Activated T-helper 17 cell treated with anti-CD3 and anti-CD28 coated beads, Interleukin-2, amount 50 U/mL, for 72 hours (primary cell): ENCODE data around the gene WDR48. TPM values are rescaled to one million over a fixed set of nuclear protein-coding genes. Genes with fewer than 3 reads are reported as not detected.
A peak's percentile ranks its signal among the peaks of the same experiment; 100 is the strongest.

Experiments used
- ATAC-seq: fragments of 150-1000 bp; cut with Tn5 transposase; replicated peaks from 2 replicates; pipeline ENCODE4 v1.10.0; 2021; ENCODE audit warnings: mild to moderate bottlenecking, moderate library complexity
- H3K27ac Mint-ChIP-seq: one replicate; pipeline ENCODE4 v1.8.0; 2022; ENCODE audit warnings: mixed read lengths
- H3K27me3 Mint-ChIP-seq: one replicate; pipeline ENCODE4 v1.8.0; 2022; ENCODE audit warnings: mixed read lengths
- H3K36me3 Mint-ChIP-seq: one replicate; pipeline ENCODE4 v1.8.0; 2022; ENCODE audit warnings: low read depth, mild to moderate bottlenecking, mixed read lengths
- H3K4me1 Mint-ChIP-seq: one replicate; pipeline ENCODE4 v1.8.0; 2022; ENCODE audit warnings: mixed read lengths
- H3K4me3 Mint-ChIP-seq: one replicate; pipeline ENCODE4 v1.8.0; 2022; ENCODE audit warnings: mild to moderate bottlenecking, mixed read lengths
- H3K9me3 Mint-ChIP-seq: one replicate; pipeline ENCODE4 v1.8.0; 2022; ENCODE audit warnings: mixed read lengths
- total RNA-seq, 2 donors: library from RNA; stranded (reverse); gene quantifications; one replicate each; pipeline ENCODE4 v1.2.3, GENCODE V29; 2022

WDR48 gene
- total RNA-seq, 2 donors from 2014 or later = 56.6 to 81.1 TPM

- ATAC-seq = no peak
- Mint-ChIP-seq H3K36me3 (peaks cover 7% of the 10 kb centered on the region), H3K4me3 (no peak overlapping the region), H3K27ac (peak overlapping the region; percentile 44), H3K9me3 (no peaks in the 10 kb centered on the region), H3K27me3 (no peaks in the 10 kb centered on the region), H3K4me1 (peaks cover 15% of the 10 kb centered on the region)
These were observed 60.3 kb downstream of the WDR48 start for GRCh38 chr3:39112113-39112512.

- H3K4me3 Mint-ChIP-seq = no peak overlapping the region
- no peaks in the 10 kb centered on the region for H3K27me3 Mint-ChIP-seq
- no peak overlapping the region for H3K27ac Mint-ChIP-seq
- no peak for ATAC-seq
- peaks cover 7% of the 10 kb centered on the region for H3K36me3 Mint-ChIP-seq
- no peaks in the 10 kb centered on the region for H3K9me3 Mint-ChIP-seq
- H3K4me1 Mint-ChIP-seq = peaks cover 15% of the 10 kb centered on the region
These were observed 60.7 kb downstream of the WDR48 start for GRCh38 chr3:39112535-39112934.

GRCh38 chr3:39113291-39113690, 61.5 kb downstream of the WDR48 start:
- H3K9me3 Mint-ChIP-seq = no peaks in the 10 kb centered on the region
- no peaks in the 10 kb centered on the region for H3K27me3 Mint-ChIP-seq
- no peak for ATAC-seq
- no peak overlapping the region for H3K27ac Mint-ChIP-seq
- no peak overlapping the region for H3K4me3 Mint-ChIP-seq
- H3K36me3 Mint-ChIP-seq = no peaks in the 10 kb centered on the region
- H3K4me1 Mint-ChIP-seq = peaks cover 8% of the 10 kb centered on the region

- Mint-ChIP-seq H3K36me3 (no peaks in the 10 kb centered on the region), H3K9me3 (no peaks in the 10 kb centered on the region), H3K4me1 (no peaks in the 10 kb centered on the region), H3K27me3 (no peaks in the 10 kb centered on the region), H3K27ac (no peak overlapping the region), H3K4me3 (no peak overlapping the region)
- ATAC-seq = no peak
These were observed 62.6 kb downstream of the WDR48 start for GRCh38 chr3:39114456-39114855.

- Mint-ChIP-seq H3K4me3 (no peak overlapping the region), H3K27me3 (no peaks in the 10 kb centered on the region), H3K4me1 (no peaks in the 10 kb centered on the region), H3K27ac (no peak overlapping the region), H3K9me3 (no peaks in the 10 kb centered on the region), H3K36me3 (no peaks in the 10 kb centered on the region)
- ATAC-seq = no peak
These were observed 64.1 kb downstream of the WDR48 start for GRCh38 chr3:39115870-39116269.

GRCh38 chr3:39118079-39118478, 66.3 kb downstream of the WDR48 start:
- H3K4me1 Mint-ChIP-seq = no peaks in the 10 kb centered on the region
- H3K27ac Mint-ChIP-seq = no peak overlapping the region
- no peaks in the 10 kb centered on the region for H3K27me3 Mint-ChIP-seq
- H3K9me3 Mint-ChIP-seq = no peaks in the 10 kb centered on the region
- H3K36me3 Mint-ChIP-seq = no peaks in the 10 kb centered on the region
- no peak for ATAC-seq
- H3K4me3 Mint-ChIP-seq = no peak overlapping the region

- Mint-ChIP-seq H3K4me1 (no peaks in the 10 kb centered on the region), H3K4me3 (no peak overlapping the region), H3K9me3 (no peaks in the 10 kb centered on the region), H3K27ac (no peak overlapping the region), H3K27me3 (no peaks in the 10 kb centered on the region), H3K36me3 (no peaks in the 10 kb centered on the region)
- no peak for ATAC-seq
These were observed 67.3 kb downstream of the WDR48 start for GRCh38 chr3:39118931-39119660.

GRCh38 chr3:39121621-39122020, 69.8 kb downstream of the WDR48 start:
- Mint-ChIP-seq H3K27ac (no peak overlapping the region), H3K4me1 (peaks cover 3% of the 10 kb centered on the region), H3K4me3 (no peak overlapping the region), H3K27me3 (no peaks in the 10 kb centered on the region), H3K9me3 (no peaks in the 10 kb centered on the region), H3K36me3 (no peaks in the 10 kb centered on the region)
- ATAC-seq = no peak

GRCh38 chr3:39122813-39123212, 71.0 kb downstream of the WDR48 start:
- Mint-ChIP-seq H3K9me3 (no peaks in the 10 kb centered on the region), H3K4me3 (no peak overlapping the region), H3K36me3 (no peaks in the 10 kb centered on the region), H3K27me3 (no peaks in the 10 kb centered on the region), H3K4me1 (peaks cover 15% of the 10 kb centered on the region), H3K27ac (no peak overlapping the region)
- no peak for ATAC-seq

- Mint-ChIP-seq H3K4me1 (peaks cover 20% of the 10 kb centered on the region), H3K36me3 (no peaks in the 10 kb centered on the region), H3K27me3 (no peaks in the 10 kb centered on the region), H3K4me3 (no peak overlapping the region), H3K27ac (no peak overlapping the region), H3K9me3 (no peaks in the 10 kb centered on the region)
- no peak for ATAC-seq
These were observed 73.3 kb downstream of the WDR48 start for GRCh38 chr3:39124876-39125840.

- H3K9me3 Mint-ChIP-seq = no peaks in the 10 kb centered on the region
- no peak for ATAC-seq
- H3K27me3 Mint-ChIP-seq = no peaks in the 10 kb centered on the region
- peaks cover 20% of the 10 kb centered on the region for H3K4me1 Mint-ChIP-seq
- no peaks in the 10 kb centered on the region for H3K36me3 Mint-ChIP-seq
- no peak overlapping the region for H3K4me3 Mint-ChIP-seq
- no peak overlapping the region for H3K27ac Mint-ChIP-seq
These were observed 74.2 kb downstream of the WDR48 start for GRCh38 chr3:39125841-39126500.

- peak overlapping the region; percentile 74 for H3K27ac Mint-ChIP-seq
- H3K36me3 Mint-ChIP-seq = no peaks in the 10 kb centered on the region
- H3K9me3 Mint-ChIP-seq = no peaks in the 10 kb centered on the region
- no peak overlapping the region for H3K4me3 Mint-ChIP-seq
- ATAC-seq = peak; percentile 64
- no peaks in the 10 kb centered on the region for H3K27me3 Mint-ChIP-seq
- H3K4me1 Mint-ChIP-seq = peaks cover 20% of the 10 kb centered on the region
These were observed 74.8 kb downstream of the WDR48 start for GRCh38 chr3:39126532-39127071.

- Mint-ChIP-seq H3K27ac (peak overlapping the region; percentile 74), H3K27me3 (no peaks in the 10 kb centered on the region), H3K4me3 (peak overlapping the region; percentile 8), H3K36me3 (no peaks in the 10 kb centered on the region), H3K9me3 (no peaks in the 10 kb centered on the region), H3K4me1 (peaks cover 20% of the 10 kb centered on the region)
- no peak for ATAC-seq
These were observed 75.6 kb downstream of the WDR48 start for GRCh38 chr3:39127269-39127907.

- H3K4me3 Mint-ChIP-seq = peak overlapping the region; percentile 8
- peak overlapping the region; percentile 74 for H3K27ac Mint-ChIP-seq
- H3K9me3 Mint-ChIP-seq = no peaks in the 10 kb centered on the region
- H3K4me1 Mint-ChIP-seq = peaks cover 20% of the 10 kb centered on the region
- H3K36me3 Mint-ChIP-seq = no peaks in the 10 kb centered on the region
- H3K27me3 Mint-ChIP-seq = no peaks in the 10 kb centered on the region
- peak; percentile 40 for ATAC-seq
These were observed 76.1 kb downstream of the WDR48 start for GRCh38 chr3:39127908-39128304.
